Endothelial cell of umbilical vein (primary cell): Measurements from ENCODE around the gene CASK. TPM values are rescaled to one million over a fixed set of nuclear protein-coding genes. Genes with fewer than 3 reads are reported as not detected.

Source experiments
- BruUV-seq: library from RNA; stranded (reverse); fragments of 400-500 nt; replicated peaks from 2 replicates; lab custom pipeline; 2021; lab: Mats Ljungman, UMichigan
- CTCF ChIA-PET: fragments of 300-600, 350-600 bp; sonication (Branson Sonifier 250); formaldehyde crosslinking; loops from one replicate; lab custom pipeline; 2021; ENCODE audit warnings: antibody characterized with exemption, inconsistent platforms; lab: Charles Lee
- POLR2A ChIA-PET: fragments of 300-600, 350-600 bp; sonication (Branson Sonifier 250); formaldehyde crosslinking; loops from one replicate; lab custom pipeline; 2021; ENCODE audit warnings: antibody characterized with exemption, inconsistent platforms; lab: Charles Lee
- DNase-seq: peaks from one replicate; pipeline ENCODE4 v3.0.0-alpha.2; 2011; ENCODE audit warnings: low read depth, low spot score
- FAIRE-seq: peaks from 2 replicates; lab custom pipeline; 2011; peaks lifted over from hg19 to GRCh38; lab: Jason Lieb, UNC
- H2AFZ ChIP-seq: 2 replicates; pipeline ENCODE4 v1.6.0; 2012; ENCODE audit warnings: low read depth, low read length, control low read depth, inconsistent platforms
- H3K27ac ChIP-seq: 2 replicates; pipeline ENCODE4 v1.5.1; 2011; ENCODE audit warnings: low read depth, mild to moderate bottlenecking, control low read depth, low read length, moderate library complexity; ENCODE audit not compliant: insufficient read depth
- H3K27me3 ChIP-seq, 2 experiments: 2 replicates each; pipeline versions ENCODE4 v1.6.0 to v1.6.1; 2011; ENCODE audit warnings: low read length in 2 of 2, mixed read lengths in 1 of 2; ENCODE audit not compliant: control insufficient read depth in 2 of 2, insufficient read depth in 2 of 2
- H3K36me3 ChIP-seq, 2 experiments: 2 replicates in 1 of 2; 3 replicates in 1 of 2; pipeline ENCODE4 v1.5.1; 2011; ENCODE audit warnings: low read length in 2 of 2, mild to moderate bottlenecking in 1 of 2, moderate library complexity in 1 of 2; ENCODE audit not compliant: control insufficient read depth in 2 of 2, insufficient read depth in 2 of 2; ENCODE audit errors: extremely low read depth in 1 of 2
- H3K4me1 ChIP-seq: 3 replicates; pipeline ENCODE4 v1.5.1; 2011; ENCODE audit warnings: mild to moderate bottlenecking, low read length; ENCODE audit not compliant: control insufficient read depth, insufficient read depth; ENCODE audit errors: extremely low read depth
- H3K4me2 ChIP-seq: 2 replicates; pipeline ENCODE4 v1.6.1; 2011; ENCODE audit warnings: low read length, control low read depth, mixed read lengths; ENCODE audit not compliant: insufficient read depth
- H3K4me3 ChIP-seq, 3 experiments: fragments of 200-600 bp in 1 of 3; sonication (generic), shearing (Covaris generic) in 1 of 3; replicated peaks in 1 of 3; 2 replicates each; pipeline ENCODE4 v1.5.1; 2011 to 2016; ENCODE audit warnings: control low read depth in 3 of 3, low read length in 3 of 3, mild to moderate bottlenecking in 2 of 3, inconsistent platforms in 1 of 3, low read depth in 1 of 3, moderate library complexity in 1 of 3; ENCODE audit not compliant: insufficient read depth in 1 of 3
- H3K79me2 ChIP-seq: 2 replicates; pipeline ENCODE4 v1.6.0; 2012; ENCODE audit warnings: low read length, inconsistent platforms; ENCODE audit not compliant: control insufficient read depth, insufficient read depth
- H3K9ac ChIP-seq: replicated peaks from 2 replicates; pipeline ENCODE3; 2011; ENCODE audit warnings: low read length, control low read depth; ENCODE audit not compliant: insufficient read depth; ENCODE audit errors: extremely low read depth
- H3K9me1 ChIP-seq: replicated peaks from 3 replicates; pipeline ENCODE4 v1.6.0; 2011; ENCODE audit warnings: mild to moderate bottlenecking, low read length; ENCODE audit not compliant: control insufficient read depth, insufficient read depth; ENCODE audit errors: extremely low read depth
- H3K9me3 ChIP-seq: replicated peaks from 2 replicates; pipeline ENCODE4 v1.5.1; 2012; ENCODE audit warnings: low read length, inconsistent platforms; ENCODE audit not compliant: control insufficient read depth, insufficient read depth
- H4K20me1 ChIP-seq: replicated peaks from 2 replicates; pipeline ENCODE3; 2011; ENCODE audit warnings: mild to moderate bottlenecking, low read length; ENCODE audit not compliant: control insufficient read depth, insufficient read depth; ENCODE audit errors: extremely low read depth
- CTCF ChIP-seq, 2 donors: IDR thresholded peaks; 1 replicate in 1 of 2; 2 replicates in 1 of 2; pipeline ENCODE4 v1.5.1; 2011; ENCODE audit warnings: low read length in 2 of 2, mild to moderate bottlenecking in 2 of 2, moderate library complexity in 2 of 2, control low read depth in 1 of 2, inconsistent platforms in 1 of 2, low read depth in 1 of 2; ENCODE audit not compliant: insufficient read depth in 1 of 2; ENCODE audit errors: extremely low read depth in 1 of 2
- EZH2 ChIP-seq: IDR thresholded peaks from 2 replicates; pipeline ENCODE4 v1.6.1; 2012; ENCODE audit warnings: borderline replicate concordance, low read depth, mild to moderate bottlenecking, moderate library complexity, low read length, inconsistent platforms; ENCODE audit not compliant: severe bottlenecking
- FOS ChIP-seq: IDR thresholded peaks from 2 replicates; pipeline ENCODE4 v1.6.1; 2011; ENCODE audit warnings: mild to moderate bottlenecking, low read length, moderate library complexity, borderline replicate concordance; ENCODE audit not compliant: insufficient read depth
- GATA2 ChIP-seq: IDR thresholded peaks from 2 replicates; pipeline ENCODE4 v1.7.0; 2011; ENCODE audit warnings: low read depth, mild to moderate bottlenecking, moderate library complexity, mixed read lengths, low read length; ENCODE audit not compliant: insufficient read length, insufficient read depth
- JUN ChIP-seq: IDR thresholded peaks from 2 replicates; pipeline ENCODE4 v1.6.1; 2011; ENCODE audit warnings: borderline replicate concordance, low read depth; ENCODE audit not compliant: insufficient read length, insufficient read depth
- MAX ChIP-seq: IDR thresholded peaks from 2 replicates; pipeline ENCODE4 v1.6.1; 2011; ENCODE audit not compliant: insufficient read depth, insufficient read length
- MYC ChIP-seq: IDR thresholded peaks from one replicate; pipeline ENCODE4 v1.6.1; 2011; ENCODE audit warnings: mild to moderate bottlenecking, low read depth, low read length
- POLR2A ChIP-seq: IDR thresholded peaks from 2 replicates; pipeline ENCODE4 v1.6.1; 2012; ENCODE audit warnings: low read depth, mild to moderate bottlenecking, control low read depth, low read length
- POLR2AphosphoS5 ChIP-seq: IDR thresholded peaks from 2 replicates; pipeline ENCODE4 v1.6.1; 2012; ENCODE audit warnings: low read depth, mild to moderate bottlenecking, control low read depth, low read length, moderate library complexity; ENCODE audit not compliant: insufficient read depth
- dilution Hi-C: fragments of 300-500 bp; cut with MboI; formaldehyde crosslinking; loops from one replicate; pipeline ENCODE4 v1.15.0; 2019; ENCODE audit warnings: low sequenced_read_pairs; ENCODE audit not compliant: extremely low pct_ligation_motif_present
- intact Hi-C: fragments of 100-400 bp; cut with micrococcal nuclease; formaldehyde crosslinking; loops from one replicate; pipeline ENCODE4 v1.10.0; 2022
- polyA plus RNA-seq, 4 experiments: library from polyadenylated mRNA; depleted of rRNA in 3 of 4; stranded (reverse) in 3 of 4; unstranded in 1 of 4; fragments of >200 nt; gene quantifications; 2 replicates each; pipeline versions ENCODE4 v1.2.1 to v1.2.3, GENCODE V29; 2011 to 2012; ENCODE audit warnings: missing spikeins in 1 of 4
- total RNA-seq: library from RNA; stranded (reverse); gene quantifications from 2 replicates; pipeline ENCODE4 v1.2.3, GENCODE V29; 2021

CASK gene
- total and polyA plus RNA-seq, 2 donors (not counting 3 experiments of a cell fraction or from before 2014, with no cell fraction given) = 6.4 to 30.4 TPM

GRCh38 chrX:41824551-41824950 is 98.8 kb downstream of the CASK start:
- dilution Hi-C loops = no loop called here
- peak; percentile 13 for TF ChIP-seq FOS
- no peak for TF ChIP-seq POLR2A
- Histone ChIP-seq H3K4me3 (no peak overlapping the region), H2AFZ (no peak overlapping the region), H3K27ac (no peak overlapping the region), H3K27me3 (no peaks in the 10 kb centered on the region), H3K79me2 (no peaks in the 10 kb centered on the region), H3K9me3 (no peaks in the 10 kb centered on the region), H3K4me2 (no peak overlapping the region), H4K20me1 (no peaks in the 10 kb centered on the region), H3K4me1 (no peaks in the 10 kb centered on the region), H3K9me1 (no peaks in the 10 kb centered on the region), H3K9ac (no peak overlapping the region), H3K36me3 (no peaks in the 10 kb centered on the region)
- intact Hi-C loops = no loop called here
- DNase-seq (peak; percentile 12), FAIRE-seq (peak; percentile 12)
- CTCF ChIA-PET = interaction anchor here (1.1 kb wide), 1 partner anchor 26 kb away, joined by 3 read pairs; no protein-coding TSS in a partner anchor
- BruUV-seq = no TSS peak
- POLR2A ChIA-PET = no interaction called here

GRCh38 chrX:41823402-41823801 is 100.0 kb downstream of the CASK start:
- BruUV-seq = no TSS peak
- Histone ChIP-seq H3K27ac (no peak overlapping the region), H2AFZ (no peak overlapping the region), H3K9me1 (no peaks in the 10 kb centered on the region), H3K4me1 (no peaks in the 10 kb centered on the region), H3K4me2 (no peak overlapping the region), H3K27me3 (no peaks in the 10 kb centered on the region), H3K9ac (no peak overlapping the region), H4K20me1 (no peaks in the 10 kb centered on the region), H3K4me3 (no peak overlapping the region), H3K79me2 (no peaks in the 10 kb centered on the region), H3K36me3 (no peaks in the 10 kb centered on the region), H3K9me3 (no peaks in the 10 kb centered on the region)
- intact Hi-C loops (no loop called here), dilution Hi-C loops (no loop called here)
- POLR2A ChIA-PET = no interaction called here
- FAIRE-seq = no peak
- DNase-seq = no peak
- CTCF ChIA-PET = no interaction called here
- no peak for TF ChIP-seq EZH2
- TF ChIP-seq MAX = no peak
- TF ChIP-seq CTCF (IDR thresholded peaks at IDR 0.05; ENCODE audit: extremely low read depth in 1 of 2, insufficient read depth in 1 of 2, low read depth in 1 of 2, low read length in 2 of 2) = no peak
- no peak for TF ChIP-seq FOS
- TF ChIP-seq POLR2AphosphoS5 = no peak
- TF ChIP-seq MYC = no peak
- TF ChIP-seq POLR2A = no peak
- TF ChIP-seq JUN = no peak
- TF ChIP-seq GATA2 = no peak
